GM19099 (cell line): ENCODE measurements around the gene CFDP1.

Experiments used
- POLR2A ChIP-seq: IDR thresholded peaks from 3 replicates; pipeline ENCODE4 v1.6.1; 2011; ENCODE audit warnings: low read depth; ENCODE audit not compliant: insufficient read length; ENCODE audit errors: extremely low read depth

Gene CFDP1

GRCh38 chr16:75429621-75430403, 3.5 kb downstream of the CFDP1 start:
- TF ChIP-seq POLR2A: no peak

- no peak for TF ChIP-seq POLR2A
These were observed 9.6 kb downstream of the CFDP1 start for GRCh38 chr16:75423723-75424104.

- TF ChIP-seq POLR2A: no peak
These were observed 11.5 kb downstream of the CFDP1 start for GRCh38 chr16:75421820-75422126.

GRCh38 chr16:75420987-75421819, 12.1 kb downstream of the CFDP1 start:
- peak; percentile 44 for TF ChIP-seq POLR2A

- no peak for TF ChIP-seq POLR2A
These were observed 16.3 kb downstream of the CFDP1 start for GRCh38 chr16:75416904-75417565.

- no peak for TF ChIP-seq POLR2A
These were observed 18.0 kb downstream of the CFDP1 start for GRCh38 chr16:75415169-75415905.

GRCh38 chr16:75413951-75414350, 19.4 kb downstream of the CFDP1 start:
- TF ChIP-seq POLR2A: no peak

- no peak for TF ChIP-seq POLR2A
These were observed 26.4 kb downstream of the CFDP1 start for GRCh38 chr16:75406943-75407342.

- no peak for TF ChIP-seq POLR2A
These were observed 30.4 kb downstream of the CFDP1 start for GRCh38 chr16:75402821-75403475.

GRCh38 chr16:75402159-75402820, 31.0 kb downstream of the CFDP1 start:
- no peak for TF ChIP-seq POLR2A

- no peak for TF ChIP-seq POLR2A
These were observed 31.6 kb downstream of the CFDP1 start for GRCh38 chr16:75401691-75402090.

- TF ChIP-seq POLR2A: no peak
These were observed 35.0 kb downstream of the CFDP1 start for GRCh38 chr16:75398333-75398732.

- no peak for TF ChIP-seq POLR2A
These were observed 38.4 kb downstream of the CFDP1 start for GRCh38 chr16:75394941-75395340.

- TF ChIP-seq POLR2A: no peak
These were observed 40.4 kb downstream of the CFDP1 start for GRCh38 chr16:75392906-75393305.
